ENCODE measurements around the gene BNC2.

DNA sequence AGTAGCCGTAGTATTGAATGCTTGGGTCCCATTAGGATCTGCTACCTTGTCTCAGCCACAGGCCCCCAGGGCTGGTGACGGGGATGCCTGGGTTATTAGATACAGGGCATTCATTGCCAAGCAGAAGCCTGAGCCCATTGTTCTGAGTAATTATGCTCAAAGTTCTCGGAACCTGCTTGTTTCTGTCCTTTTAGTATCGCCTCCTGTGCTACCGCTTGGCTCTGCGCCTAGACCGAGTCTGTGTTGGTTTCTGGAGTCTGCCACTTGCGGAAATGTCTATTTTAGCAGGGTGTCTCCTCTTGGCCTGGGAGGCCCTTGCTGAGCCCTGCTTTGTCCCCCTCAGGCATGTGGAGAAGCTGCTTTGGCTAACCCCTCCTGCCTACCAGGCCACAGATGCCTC lies 506.1 kb downstream of the BNC2 start:
- TF ChIP-seq, protein P1, sequence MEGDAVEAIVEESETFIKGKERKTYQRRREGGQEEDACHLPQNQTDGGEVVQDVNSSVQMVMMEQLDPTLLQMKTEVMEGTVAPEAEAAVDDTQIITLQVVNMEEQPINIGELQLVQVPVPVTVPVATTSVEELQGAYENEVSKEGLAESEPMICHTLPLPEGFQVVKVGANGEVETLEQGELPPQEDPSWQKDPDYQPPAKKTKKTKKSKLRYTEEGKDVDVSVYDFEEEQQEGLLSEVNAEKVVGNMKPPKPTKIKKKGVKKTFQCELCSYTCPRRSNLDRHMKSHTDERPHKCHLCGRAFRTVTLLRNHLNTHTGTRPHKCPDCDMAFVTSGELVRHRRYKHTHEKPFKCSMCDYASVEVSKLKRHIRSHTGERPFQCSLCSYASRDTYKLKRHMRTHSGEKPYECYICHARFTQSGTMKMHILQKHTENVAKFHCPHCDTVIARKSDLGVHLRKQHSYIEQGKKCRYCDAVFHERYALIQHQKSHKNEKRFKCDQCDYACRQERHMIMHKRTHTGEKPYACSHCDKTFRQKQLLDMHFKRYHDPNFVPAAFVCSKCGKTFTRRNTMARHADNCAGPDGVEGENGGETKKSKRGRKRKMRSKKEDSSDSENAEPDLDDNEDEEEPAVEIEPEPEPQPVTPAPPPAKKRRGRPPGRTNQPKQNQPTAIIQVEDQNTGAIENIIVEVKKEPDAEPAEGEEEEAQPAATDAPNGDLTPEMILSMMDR (IDR thresholded peaks at IDR 0.05; ENCODE audit: low read length): no peak
- TF ChIP-seq EZH2 (optimal IDR thresholded peaks at IDR 0.05; ENCODE audit: low read depth, low read length): no peak

All from MM.1S (cell line).